IMR-90 (cell line): ENCODE measurements around the gene MOXD1. TPM values are rescaled to one million over a fixed set of nuclear protein-coding genes. Genes with fewer than 3 reads are reported as not detected.

Experiments used
- ATAC-seq: fragments of 200-7000 bp; cut with Tn5 transposase; 2 replicates; pipeline ENCODE4 v1.9.1; 2020; ENCODE audit warnings: low read depth, mild to moderate bottlenecking, moderate library complexity
- BruUV-seq: library from RNA; stranded (reverse); fragments of 400-500 nt; replicated peaks from 2 replicates; lab custom pipeline; 2021; lab: Mats Ljungman, UMichigan
- CTCF ChIA-PET: fragments of 300-600 bp; formaldehyde crosslinking; extraction: SDS; loops from one replicate; lab custom pipeline; 2021; ENCODE audit warnings: antibody characterized with exemption; lab: Yijun Ruan, JAX
- POLR2A ChIA-PET: fragments of 300-600 bp; sonication (Branson Sonifier 250); formaldehyde crosslinking; loops from one replicate; lab custom pipeline; 2022; ENCODE audit warnings: antibody characterized with exemption; ENCODE audit not compliant: unreplicated experiment; lab: Charles Lee
- DNase-seq: peaks from one replicate; pipeline ENCODE4 v3.0.0; 2013
- H2AFZ ChIP-seq: replicated peaks from 2 replicates; pipeline ENCODE3; 2013; ENCODE audit warnings: low read length, mild to moderate bottlenecking; ENCODE audit not compliant: poor library complexity
- H2AK5ac ChIP-seq: 2 replicates; pipeline ENCODE4 v1.6.1; 2013; ENCODE audit warnings: low read depth, low read length, inconsistent platforms
- H2AK9ac ChIP-seq: replicated peaks from 2 replicates; pipeline ENCODE3; 2013; ENCODE audit warnings: mild to moderate bottlenecking, low read depth, low read length, moderate library complexity; ENCODE audit not compliant: poor library complexity
- H2BK120ac ChIP-seq: 2 replicates; pipeline ENCODE4 v1.6.1; 2013; ENCODE audit warnings: low read depth, low read length, inconsistent platforms
- H2BK15ac ChIP-seq: 3 replicates; pipeline ENCODE4 v1.6.1; 2013; ENCODE audit warnings: low read depth, low read length, inconsistent platforms
- H2BK20ac ChIP-seq: 2 replicates; pipeline ENCODE4 v1.6.1; 2013; ENCODE audit warnings: low read depth, mild to moderate bottlenecking, inconsistent platforms, low read length, moderate library complexity
- H2BK5ac ChIP-seq: 2 replicates; pipeline ENCODE4 v1.6.1; 2013; ENCODE audit warnings: mild to moderate bottlenecking, low read depth, low read length, inconsistent platforms; ENCODE audit not compliant: poor library complexity, severe bottlenecking
- H3K14ac ChIP-seq: replicated peaks from 2 replicates; pipeline ENCODE4 v1.6.1; 2013; ENCODE audit warnings: low read depth, low read length, inconsistent platforms
- H3K18ac ChIP-seq: 2 replicates; pipeline ENCODE4 v1.6.1; 2013; ENCODE audit warnings: low read depth, low read length, control low read depth
- H3K23ac ChIP-seq: 2 replicates; pipeline ENCODE4 v1.6.1; 2013; ENCODE audit warnings: low read depth, low read length, inconsistent platforms
- H3K27ac ChIP-seq: 2 replicates; pipeline ENCODE4 v1.5.1; 2013; ENCODE audit warnings: mild to moderate bottlenecking, control low read depth, low read length; ENCODE audit not compliant: insufficient read depth
- H3K27me3 ChIP-seq: 2 replicates; pipeline ENCODE4 v1.6.1; 2013; ENCODE audit warnings: low read length; ENCODE audit not compliant: control insufficient read depth, insufficient read depth
- H3K36me3 ChIP-seq: 2 replicates; pipeline ENCODE4 v1.6.1; 2013; ENCODE audit warnings: low read length, mixed read lengths; ENCODE audit not compliant: control insufficient read depth, insufficient read depth
- H3K4ac ChIP-seq: 2 replicates; pipeline ENCODE4 v1.6.1; 2013; ENCODE audit warnings: low read depth, low read length, inconsistent platforms
- H3K4me1 ChIP-seq: 2 replicates; pipeline ENCODE4 v1.6.1; 2013; ENCODE audit warnings: low read length, mixed read lengths; ENCODE audit not compliant: control insufficient read depth, insufficient read depth
- H3K4me2 ChIP-seq: 2 replicates; pipeline ENCODE4 v1.6.1; 2013; ENCODE audit warnings: low read depth, mild to moderate bottlenecking, control low read depth, low read length, moderate library complexity
- H3K4me3 ChIP-seq: 2 replicates; pipeline ENCODE4 v1.5.1; 2013; ENCODE audit warnings: low read depth, mild to moderate bottlenecking, control low read depth, low read length, moderate library complexity; ENCODE audit not compliant: insufficient read depth
- H3K56ac ChIP-seq: 2 replicates; pipeline ENCODE4 v1.6.1; 2013; ENCODE audit warnings: low read length, inconsistent platforms; ENCODE audit not compliant: insufficient read depth; ENCODE audit errors: extremely low read depth
- H3K79me1 ChIP-seq, 2 experiments: 2 replicates each; pipeline ENCODE4 v1.6.1; 2013; ENCODE audit warnings: low read length in 2 of 2, inconsistent platforms in 1 of 2, low read depth in 1 of 2
- H3K9ac ChIP-seq: 2 replicates; pipeline ENCODE4 v1.6.1; 2013; ENCODE audit warnings: low read depth, low read length, control low read depth
- H3K9me1 ChIP-seq: 2 replicates; pipeline ENCODE4 v1.6.1; 2013; ENCODE audit warnings: low read length, inconsistent platforms; ENCODE audit not compliant: insufficient read depth
- H3K9me3 ChIP-seq: 2 replicates; pipeline ENCODE4 v1.6.1; 2013; ENCODE audit warnings: low read length; ENCODE audit not compliant: control insufficient read depth, insufficient read depth
- H4K20me1 ChIP-seq: 2 replicates; pipeline ENCODE4 v1.6.1; 2013; ENCODE audit warnings: low read length, inconsistent platforms; ENCODE audit not compliant: insufficient read depth
- H4K5ac ChIP-seq: 2 replicates; pipeline ENCODE4 v1.6.1; 2013; ENCODE audit warnings: mild to moderate bottlenecking, low read depth, low read length, control low read depth
- H4K8ac ChIP-seq, 2 experiments: 2 replicates each; pipeline ENCODE4 v1.6.1; 2013; ENCODE audit warnings: low read depth in 2 of 2, low read length in 2 of 2, control low read depth in 1 of 2, inconsistent platforms in 1 of 2
- H4K91ac ChIP-seq: 2 replicates; pipeline ENCODE4 v1.6.1; 2013; ENCODE audit warnings: low read depth, low read length, inconsistent platforms; ENCODE audit not compliant: insufficient read depth
- BHLHE40 ChIP-seq: fragments of 150-350 bp; IDR thresholded peaks from 2 replicates; pipeline ENCODE4 v1.6.1; 2016; ENCODE audit warnings: mild to moderate bottlenecking, low read depth, low read length
- CEBPB ChIP-seq: IDR thresholded peaks from 2 replicates; pipeline ENCODE4 v1.6.1; 2012; ENCODE audit warnings: low read depth, low read length, improper control_type of control experiment
- CHD1 ChIP-seq: IDR thresholded peaks from 2 replicates; pipeline ENCODE4 v1.6.1; 2012; ENCODE audit warnings: low read depth, low read length, improper control_type of control experiment
- CTCF ChIP-seq: conservative IDR thresholded peaks from 2 replicates; pipeline ENCODE4 v1.5.1; 2012; ENCODE audit warnings: mild to moderate bottlenecking, low read depth, low read length, improper control_type of control experiment
- ELK1 ChIP-seq: fragments of 150-350 bp; IDR thresholded peaks from 2 replicates; pipeline ENCODE4 v1.6.1; 2016; ENCODE audit warnings: low read depth, mild to moderate bottlenecking, low read length, moderate library complexity, borderline replicate concordance
- FOS ChIP-seq: fragments of 150-350 bp; IDR thresholded peaks from 2 replicates; pipeline ENCODE4 v1.6.1; 2016; ENCODE audit warnings: low read depth, low read length
- MAZ ChIP-seq: IDR thresholded peaks from 2 replicates; pipeline ENCODE4 v1.6.1; 2012; ENCODE audit warnings: low read depth, mild to moderate bottlenecking, low read length, improper control_type of control experiment, moderate library complexity, borderline replicate concordance
- NFE2L2 ChIP-seq: fragments of 150-350 bp; IDR thresholded peaks from 2 replicates; pipeline ENCODE4 v1.6.1; 2016; ENCODE audit warnings: low read depth, mild to moderate bottlenecking, low read length
- WGBS, 2 experiments: methylation state at CpG; one replicate each; pipeline versions ENCODE4 v1.1.5 to v1.1.7; 2013; ENCODE audit warnings: missing lambda C conversion rate in 2 of 2; ENCODE audit not compliant: insufficient read length in 1 of 2; ENCODE audit errors: extremely low coverage in 2 of 2; 5-methylcytosine and 5-hydroxymethylcytosine counted together
- dilution Hi-C: fragments of 300-500 bp; cut with HindIII; formaldehyde crosslinking; loops from one replicate; pipeline ENCODE4 v1.14.3; 2018; ENCODE audit warnings: low sequenced_read_pairs; ENCODE audit not compliant: unreplicated experiment
- in situ Hi-C: fragments of 300-500 bp; cut with MboI; formaldehyde crosslinking; loops from 3 replicates; pipeline ENCODE4 v1.14.3; 2019; ENCODE audit warnings: low sequenced_read_pairs, inconsistent platforms, mixed read lengths
- intact Hi-C: fragments of 100-400 bp; cut with micrococcal nuclease; formaldehyde crosslinking; loops from 2 replicates; pipeline ENCODE4 v1.10.0; 2022
- polyA plus RNA-seq, 3 experiments: library from polyadenylated mRNA; depleted of rRNA; stranded (reverse); fragments of >200 nt; gene quantifications; 2 replicates each; pipeline ENCODE4 v1.2.3, GENCODE V29; 2012; ENCODE audit warnings: low replicate concordance in 1 of 3
- total RNA-seq: library from RNA; depleted of rRNA; stranded (reverse); fragments of >200 nt; gene quantifications from 2 replicates; pipeline ENCODE4 v1.2.3, GENCODE V29; 2012

MOXD1 gene
- total and polyA plus RNA-seq, 2 of the 4 experiments (the other 2 are of a cell fraction): 10.0 to 19.4 TPM

- intact Hi-C loops: no loop called here
- H3K36me3 ChIP-seq: no peaks in the 10 kb centered on the region
- POLR2A ChIA-PET: no interaction called here
Observed at GRCh38 chr6:132314432-132314831, 86.8 kb downstream of the MOXD1 start.

More at GRCh38 chr6:132314432-132314831, 86.8 kb downstream of the MOXD1 start:
- Histone ChIP-seq H2BK15ac (no peak overlapping the region), H2BK120ac (no peak overlapping the region), H4K20me1 (no peaks in the 10 kb centered on the region), H2BK20ac (no peak overlapping the region), H2AK9ac (no peak overlapping the region), H3K18ac (no peak overlapping the region), H4K8ac (no peak overlapping the region), H2AFZ (no peak overlapping the region), H3K4ac (no peak overlapping the region), H3K9me1 (no peaks in the 10 kb centered on the region), H3K4me1 (no peaks in the 10 kb centered on the region), H3K79me1 (no peaks in the 10 kb centered on the region), H3K14ac (no peak overlapping the region), H4K5ac (no peak overlapping the region), H3K4me2 (no peak overlapping the region), H3K9ac (no peak overlapping the region), H3K23ac (no peak overlapping the region), H3K4me3 (no peak overlapping the region), H3K9me3 (peaks cover 5% of the 10 kb centered on the region), H3K56ac (no peak overlapping the region), H4K91ac (no peak overlapping the region), H3K27me3 (no peaks in the 10 kb centered on the region), H2BK5ac (no peak overlapping the region), H2AK5ac (no peak overlapping the region), H3K27ac (no peak overlapping the region)
- ATAC-seq (no peak), DNase-seq (no peak)
- in situ Hi-C loops (no loop called here), dilution Hi-C loops (no loop called here)
- CTCF ChIA-PET: interaction anchor here (1.4 to 1.5 kb wide), 2 partner anchors 10 to 16 kb away, joined by 3 to 5 read pairs; no protein-coding TSS in a partner anchor
- no CpG with 5 or more reads among the region's 3 CpGs for WGBS, 2 experiments
- no peak for TF ChIP-seq ELK1
- no peak for TF ChIP-seq MAZ
- TF ChIP-seq CHD1: no peak
- TF ChIP-seq CEBPB: no peak
- no peak for TF ChIP-seq FOS
- TF ChIP-seq CTCF: no peak
- TF ChIP-seq BHLHE40: no peak
- no peak for TF ChIP-seq NFE2L2
- BruUV-seq: no TSS peak
